ENCODE data around the gene EDEM2.

GRCh38 chr20:35104685-35105295 lies 42.3 kb downstream of the EDEM2 start:
- TF ChIP-seq CTCF (IDR thresholded peaks at IDR 0.05) (no peak), POLR2A (IDR thresholded peaks at IDR 0.05) (no peak)

Measured in heart left ventricle (tissue), 13 donors.